OCI-LY1 (cell line): ENCODE data around the gene RABGAP1L.

Source experiments
- H2AFZ ChIP-seq: fragments of 200-600 bp; sonication (generic), shearing (Covaris generic); 2 replicates; pipeline ENCODE4 v1.6.0; 2014; ENCODE audit warnings: antibody characterized with exemption, mild to moderate bottlenecking, low read length
- H3F3A ChIP-seq: fragments of 200-600 bp; sonication (generic), shearing (Covaris generic); 2 replicates; pipeline ENCODE4 v1.6.0; 2014; ENCODE audit warnings: mild to moderate bottlenecking, antibody characterized with exemption, low read length, moderate library complexity; ENCODE audit not compliant: insufficient read depth
- H3K27ac ChIP-seq: fragments of 200-600 bp; sonication (generic); 2 replicates; pipeline ENCODE4 v1.5.1; 2014; ENCODE audit warnings: low read length, mixed run types, mild to moderate bottlenecking, low read depth; ENCODE audit not compliant: poor library complexity, severe bottlenecking
- H3K27me3 ChIP-seq: fragments of 200-600 bp; sonication (generic); 2 replicates; pipeline ENCODE4 v1.6.0; 2014; ENCODE audit warnings: antibody characterized with exemption, mild to moderate bottlenecking, low read length, moderate library complexity; ENCODE audit not compliant: insufficient read depth
- H3K36me3 ChIP-seq: fragments of 200-600 bp; sonication (generic); 2 replicates; pipeline ENCODE4 v1.6.1; 2014; ENCODE audit warnings: mild to moderate bottlenecking, antibody characterized with exemption, low read length, moderate library complexity, mixed read lengths; ENCODE audit not compliant: insufficient read depth
- H3K4me1 ChIP-seq: fragments of 200-600 bp; sonication (generic); 2 replicates; pipeline ENCODE4 v1.5.1; 2014; ENCODE audit warnings: mild to moderate bottlenecking, low read length, moderate library complexity; ENCODE audit not compliant: insufficient read depth, severe bottlenecking
- H3K4me2 ChIP-seq: fragments of 200-600 bp; sonication (generic), shearing (Covaris generic); 2 replicates; pipeline ENCODE4 v1.6.1; 2014; ENCODE audit warnings: low read length
- H3K4me3 ChIP-seq: fragments of 200-600 bp; sonication (generic); 2 replicates; pipeline ENCODE4 v1.5.1; 2014; ENCODE audit warnings: low read length, low read depth, mild to moderate bottlenecking, mixed read lengths; ENCODE audit not compliant: poor library complexity, severe bottlenecking
- H3K79me2 ChIP-seq: fragments of 200-600 bp; shearing (Covaris generic); 2 replicates; pipeline ENCODE4 v1.6.1; 2016; ENCODE audit warnings: mixed run types, low read length, mixed read lengths; ENCODE audit not compliant: insufficient read depth
- H3K9ac ChIP-seq: fragments of 200-600 bp; sonication (generic), shearing (Covaris generic); 2 replicates; pipeline ENCODE4 v1.6.1; 2014; ENCODE audit warnings: mild to moderate bottlenecking, low read length, mixed read lengths
- H3K9me2 ChIP-seq: fragments of 200-600 bp; sonication (generic), shearing (Covaris generic); 2 replicates; pipeline ENCODE4 v1.6.1; 2014; ENCODE audit warnings: low read depth, mild to moderate bottlenecking, low read length, mixed read lengths
- H3K9me3 ChIP-seq: fragments of 200-600 bp; shearing (Covaris generic); 2 replicates; pipeline ENCODE4 v1.6.1; 2014; ENCODE audit warnings: low read length, mixed read lengths
- H4K20me1 ChIP-seq: fragments of 200-600 bp; sonication (generic), shearing (Covaris generic); 2 replicates; pipeline ENCODE4 v1.6.0; 2016; ENCODE audit warnings: mild to moderate bottlenecking, low read length; ENCODE audit not compliant: insufficient read depth
- EZH2 ChIP-seq: fragments of 200-600 bp; sonication (generic), shearing (Covaris generic); IDR thresholded peaks from 2 replicates; pipeline ENCODE4 v1.8.0; 2017; ENCODE audit warnings: borderline replicate concordance, mixed run types, mild to moderate bottlenecking, antibody characterized with exemption, low read length, moderate library complexity, mixed read lengths
- TF ChIP-seq, protein P1 (sequence below): fragments of 200-600 bp; sonication (generic), shearing (Covaris generic); IDR thresholded peaks from 2 replicates; pipeline ENCODE4 v1.5.1; 2017; ENCODE audit warnings: mild to moderate bottlenecking, antibody characterized with exemption, low read length, moderate library complexity, mixed read lengths

The RABGAP1L gene

DNA sequence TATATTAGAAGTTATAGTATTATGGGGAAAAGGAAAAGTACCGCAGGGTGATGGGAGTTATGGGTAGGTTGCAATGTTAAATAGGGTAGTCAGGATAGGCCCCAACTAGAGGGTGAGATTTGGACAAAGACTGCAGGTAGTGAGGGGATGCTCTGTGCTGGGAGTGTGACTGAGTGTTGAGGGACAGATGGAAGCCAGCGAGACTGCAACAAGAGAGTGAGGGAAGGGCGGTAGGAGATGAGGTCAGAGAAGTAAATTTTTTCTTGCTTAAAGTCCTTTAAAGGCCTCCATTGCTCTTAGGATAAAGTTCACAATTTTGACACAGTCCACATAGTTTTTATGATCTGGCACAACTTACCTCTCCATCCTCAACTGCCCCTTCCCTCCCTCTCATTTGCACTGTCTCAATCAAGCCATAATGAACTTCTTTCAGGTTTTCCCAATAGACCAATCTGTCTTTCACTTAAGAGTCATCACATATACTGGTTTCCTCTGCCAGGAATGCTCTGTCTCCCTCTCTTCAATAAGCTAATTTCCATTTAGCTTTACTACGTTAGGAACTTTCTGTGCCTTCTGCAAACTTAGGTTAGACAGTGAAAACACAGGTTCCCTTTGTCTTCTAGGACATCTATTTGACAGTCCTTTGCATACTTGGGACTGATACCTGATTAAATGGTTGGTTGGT lies 602.7 kb downstream of the RABGAP1L start:
- no peak for TF ChIP-seq EZH2
- TF ChIP-seq, protein P1, sequence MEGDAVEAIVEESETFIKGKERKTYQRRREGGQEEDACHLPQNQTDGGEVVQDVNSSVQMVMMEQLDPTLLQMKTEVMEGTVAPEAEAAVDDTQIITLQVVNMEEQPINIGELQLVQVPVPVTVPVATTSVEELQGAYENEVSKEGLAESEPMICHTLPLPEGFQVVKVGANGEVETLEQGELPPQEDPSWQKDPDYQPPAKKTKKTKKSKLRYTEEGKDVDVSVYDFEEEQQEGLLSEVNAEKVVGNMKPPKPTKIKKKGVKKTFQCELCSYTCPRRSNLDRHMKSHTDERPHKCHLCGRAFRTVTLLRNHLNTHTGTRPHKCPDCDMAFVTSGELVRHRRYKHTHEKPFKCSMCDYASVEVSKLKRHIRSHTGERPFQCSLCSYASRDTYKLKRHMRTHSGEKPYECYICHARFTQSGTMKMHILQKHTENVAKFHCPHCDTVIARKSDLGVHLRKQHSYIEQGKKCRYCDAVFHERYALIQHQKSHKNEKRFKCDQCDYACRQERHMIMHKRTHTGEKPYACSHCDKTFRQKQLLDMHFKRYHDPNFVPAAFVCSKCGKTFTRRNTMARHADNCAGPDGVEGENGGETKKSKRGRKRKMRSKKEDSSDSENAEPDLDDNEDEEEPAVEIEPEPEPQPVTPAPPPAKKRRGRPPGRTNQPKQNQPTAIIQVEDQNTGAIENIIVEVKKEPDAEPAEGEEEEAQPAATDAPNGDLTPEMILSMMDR = no peak
- Histone ChIP-seq H3K9me3 (no peaks in the 10 kb centered on the region; the same call in 1 of the 2 replicates), H3K4me2 (no peak overlapping the region), H2AFZ (no peak overlapping the region), H3K27ac (no peak overlapping the region), H3K27me3 (no peaks in the 10 kb centered on the region), H3K9ac (no peak overlapping the region), H3K9me2 (no peaks in the 10 kb centered on the region), H3F3A (no peaks in the 10 kb centered on the region), H3K4me3 (no peak overlapping the region), H3K4me1 (no peaks in the 10 kb centered on the region), H4K20me1 (no peaks in the 10 kb centered on the region), H3K79me2 (no peaks in the 10 kb centered on the region), H3K36me3 (no peaks in the 10 kb centered on the region)

- no peaks in the 10 kb centered on the region for H3K27me3 ChIP-seq
Measured at GRCh38 chr1:174764191-174764590, 604.9 kb downstream of the RABGAP1L start.

DNA sequence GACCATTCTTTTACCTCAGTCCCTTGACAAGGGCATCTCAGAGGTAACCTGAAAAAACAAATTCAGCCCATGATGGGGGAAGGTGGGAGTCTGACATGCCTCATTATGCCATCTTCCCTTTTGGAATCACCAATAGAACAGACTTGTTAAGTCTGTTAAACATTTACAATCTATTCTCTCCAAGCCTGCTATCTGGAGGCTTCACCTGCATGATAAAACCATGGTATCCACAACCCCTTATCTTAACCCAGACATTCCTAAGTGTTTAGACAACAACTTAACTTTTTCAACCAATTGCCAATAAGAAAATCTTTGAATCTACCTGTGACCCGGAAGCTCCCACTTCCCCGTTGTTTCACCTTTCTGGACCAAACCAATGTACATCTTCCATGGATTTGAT lies 607.4 kb downstream of the RABGAP1L start:
- no peak overlapping the region for H3K4me3 ChIP-seq
- no peak overlapping the region for H2AFZ ChIP-seq
- no peaks in the 10 kb centered on the region for H3K27me3 ChIP-seq
- no peak for TF ChIP-seq EZH2
- TF ChIP-seq, protein P1 = no peak
- H3K9me2 ChIP-seq = no peaks in the 10 kb centered on the region
- no peak overlapping the region for H3K9ac ChIP-seq
- H3K9me3 ChIP-seq = no peaks in the 10 kb centered on the region; the same call in 1 of the 2 replicates
- H3K4me2 ChIP-seq = no peak overlapping the region
- no peaks in the 10 kb centered on the region for H4K20me1 ChIP-seq
- H3K27ac ChIP-seq = no peak overlapping the region
- H3F3A ChIP-seq = no peaks in the 10 kb centered on the region
- H3K36me3 ChIP-seq = no peaks in the 10 kb centered on the region
- H3K79me2 ChIP-seq = no peaks in the 10 kb centered on the region
- peaks cover 17% of the 10 kb centered on the region for H3K4me1 ChIP-seq

More at GRCh38 chr1:174764191-174764590, 604.9 kb downstream of the RABGAP1L start:
- no peaks in the 10 kb centered on the region for H3K9me2 ChIP-seq
- H2AFZ ChIP-seq = no peak overlapping the region
- H3K36me3 ChIP-seq = no peaks in the 10 kb centered on the region
- no peak overlapping the region for H3K9ac ChIP-seq
- no peak overlapping the region for H3K27ac ChIP-seq
- no peaks in the 10 kb centered on the region; the same call in 1 of the 2 replicates for H3K9me3 ChIP-seq
- no peak overlapping the region for H3K4me2 ChIP-seq
- no peaks in the 10 kb centered on the region for H3F3A ChIP-seq
- no peak overlapping the region for H3K4me3 ChIP-seq
- H3K4me1 ChIP-seq = peaks cover 13% of the 10 kb centered on the region
- TF ChIP-seq, protein P1 = no peak
- TF ChIP-seq EZH2 = no peak
- no peaks in the 10 kb centered on the region for H3K79me2 ChIP-seq
- H4K20me1 ChIP-seq = no peaks in the 10 kb centered on the region
